Measurements from ENCODE around the gene RAI14.

GRCh38 chr5:34822956-34823715, 167.0 kb downstream of the RAI14 start:
- TF ChIP-seq, protein P1, sequence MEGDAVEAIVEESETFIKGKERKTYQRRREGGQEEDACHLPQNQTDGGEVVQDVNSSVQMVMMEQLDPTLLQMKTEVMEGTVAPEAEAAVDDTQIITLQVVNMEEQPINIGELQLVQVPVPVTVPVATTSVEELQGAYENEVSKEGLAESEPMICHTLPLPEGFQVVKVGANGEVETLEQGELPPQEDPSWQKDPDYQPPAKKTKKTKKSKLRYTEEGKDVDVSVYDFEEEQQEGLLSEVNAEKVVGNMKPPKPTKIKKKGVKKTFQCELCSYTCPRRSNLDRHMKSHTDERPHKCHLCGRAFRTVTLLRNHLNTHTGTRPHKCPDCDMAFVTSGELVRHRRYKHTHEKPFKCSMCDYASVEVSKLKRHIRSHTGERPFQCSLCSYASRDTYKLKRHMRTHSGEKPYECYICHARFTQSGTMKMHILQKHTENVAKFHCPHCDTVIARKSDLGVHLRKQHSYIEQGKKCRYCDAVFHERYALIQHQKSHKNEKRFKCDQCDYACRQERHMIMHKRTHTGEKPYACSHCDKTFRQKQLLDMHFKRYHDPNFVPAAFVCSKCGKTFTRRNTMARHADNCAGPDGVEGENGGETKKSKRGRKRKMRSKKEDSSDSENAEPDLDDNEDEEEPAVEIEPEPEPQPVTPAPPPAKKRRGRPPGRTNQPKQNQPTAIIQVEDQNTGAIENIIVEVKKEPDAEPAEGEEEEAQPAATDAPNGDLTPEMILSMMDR (conservative IDR thresholded peaks at IDR 0.05; ENCODE audit: low read length) = no peak
- no peak for TF ChIP-seq EZH2phosphoT487 (IDR thresholded peaks at IDR 0.05; ENCODE audit: borderline replicate concordance, low read depth, low read length)
